Testis (tissue), 3 donors: ENCODE measurements around the gene ZSCAN10. TPM values are rescaled to one million over a fixed set of nuclear protein-coding genes. Genes with fewer than 3 reads are reported as not detected.
A peak's percentile ranks its signal among the peaks of the same experiment; 100 is the strongest.

Experiments
- DNase-seq: peaks from one replicate; pipeline ENCODE4 v3.0.0-alpha.2; 2019
- H3K27ac ChIP-seq, 2 donors: fragments of 200-600 bp; sonication (generic); one replicate each; pipeline ENCODE4 v1.5.1; 2019
- H3K27me3 ChIP-seq: fragments of 200-600 bp; sonication (generic); one replicate; pipeline ENCODE4 v1.5.1; 2019
- H3K36me3 ChIP-seq: fragments of 200-600 bp; sonication (generic); one replicate; pipeline ENCODE4 v1.5.1; 2017; ENCODE audit warnings: low read depth; ENCODE audit errors: missing control alignments
- H3K4me1 ChIP-seq: fragments of 200-600 bp; sonication (generic); one replicate; pipeline ENCODE4 v1.5.1; 2019
- H3K4me3 ChIP-seq, 2 donors: fragments of 200-600 bp; sonication (generic); one replicate each; pipeline ENCODE4 v1.5.1; 2017 to 2019
- H3K9me3 ChIP-seq: fragments of 200-600 bp; sonication (generic); one replicate; pipeline ENCODE4 v1.5.1; 2017
- CTCF ChIP-seq, 3 experiments: fragments of 450-650 bp in 2 of 3; fragments of 200-600 bp in 1 of 3; sonication (generic) in 1 of 3; IDR thresholded peaks; one replicate each; pipeline ENCODE4 v1.5.1; 2016 to 2019; ENCODE audit warnings: antibody characterized with exemption in 3 of 3, mild to moderate bottlenecking in 2 of 3, moderate library complexity in 1 of 3
- POLR2A ChIP-seq: fragments of 450-650 bp; IDR thresholded peaks from one replicate; pipeline ENCODE4 v1.6.1; 2017; ENCODE audit warnings: antibody characterized with exemption, mild to moderate bottlenecking, moderate library complexity
- WGBS, 2 donors: methylation state at CpG; one replicate each; pipeline ENCODE4 v1.1.5; 2018; 5-methylcytosine and 5-hydroxymethylcytosine counted together
- intact Hi-C: fragments of 100-400 bp; cut with DNase I; formaldehyde crosslinking; loops from one replicate; pipeline ENCODE4 v1.15.1; 2023; ENCODE audit warnings: low total_unique reads
- polyA plus RNA-seq: library from polyadenylated mRNA; stranded (reverse); fragments of 350-450 nt; fragmentation: Illumina TruSeq; extraction: RNeasy Lipid Tissue Mini Kit (QIAGEN cat#74804); gene quantifications from one replicate; pipeline ENCODE4 v1.2.3, GENCODE V29; 2014; ENCODE audit warnings: low read depth, low replicate concordance; ENCODE audit not compliant: insufficient read depth
- total RNA-seq, 2 donors: library from RNA; depleted of rRNA; stranded (reverse); fragments of >200 nt; gene quantifications; one replicate each; pipeline ENCODE4 v1.2.3, GENCODE V29; 2016

ZSCAN10 gene
- total and polyA plus RNA-seq, 3 donors from 2014 or later, result 0.79 to 0.93 (median 0.91) TPM

- Histone ChIP-seq H3K27me3 (no peaks in the 10 kb centered on the region), H3K36me3 (no peaks in the 10 kb centered on the region), H3K4me3 (peak overlapping the region; percentile 27 to 49), H3K4me1 (peaks cover 25% of the 10 kb centered on the region), H3K27ac (peak overlapping the region in 1 of 2 donors; percentile 68), H3K9me3 (no peaks in the 10 kb centered on the region)
- intact Hi-C loops, result loop anchor here (5.0 kb wide), 1 partner anchor 72 kb away; no protein-coding TSS in a partner anchor
- DNase-seq, result peak; percentile 87
- peak; percentile 68 to 88 (median 84) for TF ChIP-seq CTCF (IDR thresholded peaks at IDR 0.05)
- no peak for TF ChIP-seq POLR2A
- 10 to 22% methylated on average over 28 of the region's 28 CpGs for WGBS, 2 donors
Observed at GRCh38 chr16:3129137-3130131, 30.3 kb upstream of the ZSCAN10 start.

GRCh38 chr16:3127745-3128144, 28.7 kb upstream of the ZSCAN10 start:
- Histone ChIP-seq H3K27me3 (no peaks in the 10 kb centered on the region), H3K36me3 (no peaks in the 10 kb centered on the region), H3K9me3 (no peaks in the 10 kb centered on the region), H3K4me1 (peaks cover 22% of the 10 kb centered on the region), H3K27ac (no peak overlapping the region), H3K4me3 (no peak overlapping the region)
- TF ChIP-seq CTCF (IDR thresholded peaks at IDR 0.05), result no peak
- no peak for TF ChIP-seq POLR2A
- 79 to 86% methylated on average over 6 of the region's 6 CpGs for WGBS, 2 donors
- no peak for DNase-seq
- intact Hi-C loops, result loop anchor here (5.0 kb wide), 1 partner anchor 70 kb away; no protein-coding TSS in a partner anchor

DNA sequence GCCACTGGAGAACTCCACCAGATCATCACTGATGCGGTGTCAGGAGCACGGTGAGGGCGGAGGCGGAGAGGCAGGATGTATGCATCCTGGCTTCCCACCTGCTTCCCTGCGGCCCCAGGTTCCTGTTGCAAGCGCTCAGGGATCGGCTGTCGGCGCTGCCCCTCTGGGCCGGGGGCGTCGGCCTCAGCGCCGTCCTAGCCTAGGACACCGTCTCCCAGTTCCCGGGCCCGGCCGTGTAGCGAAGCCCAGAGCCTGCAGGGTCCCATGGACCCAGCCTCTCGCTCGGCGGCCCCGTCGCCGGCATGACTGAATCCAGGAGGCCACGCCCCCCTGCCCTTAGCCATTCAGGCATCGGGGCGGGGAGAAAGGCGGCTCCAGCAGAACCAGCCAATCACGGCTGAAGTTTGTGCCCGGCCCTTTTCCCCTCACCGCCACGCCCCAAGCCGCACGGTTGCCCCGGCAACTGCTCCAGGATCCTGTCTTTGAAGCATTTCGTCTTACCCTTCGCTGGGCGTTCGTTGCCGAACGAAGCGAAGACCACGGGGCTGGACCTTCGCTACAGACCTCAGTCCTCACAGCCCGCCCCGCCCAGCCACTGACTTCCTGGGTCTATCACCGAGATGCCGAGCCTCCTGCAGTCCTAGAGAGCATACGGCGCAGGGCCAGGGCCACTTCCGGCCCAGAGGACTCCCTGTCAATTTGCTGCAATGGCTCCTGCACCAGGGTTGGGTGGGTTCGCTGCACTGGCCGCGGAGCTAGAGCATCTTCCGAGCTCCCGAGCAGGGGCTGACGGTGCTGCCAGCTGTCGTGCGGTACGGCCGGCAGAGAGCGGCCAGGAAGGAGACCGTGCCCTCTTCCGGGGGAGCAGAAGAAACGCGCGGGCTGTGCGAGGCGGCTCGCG, 25.1 kb upstream of the ZSCAN10 start:
- H3K4me3 ChIP-seq, result peak overlapping the region; percentile 71 to 73
- intact Hi-C loops, result no loop called here
- no peaks in the 10 kb centered on the region for H3K27me3 ChIP-seq
- WGBS, 2 donors, result 0 to 4% methylated on average over 5 to 72 of the region's 72 CpGs
- no peaks in the 10 kb centered on the region for H3K9me3 ChIP-seq
- no peaks in the 10 kb centered on the region for H3K36me3 ChIP-seq
- H3K4me1 ChIP-seq, result peaks cover 14% of the 10 kb centered on the region
- peak; percentile 99 for DNase-seq
- TF ChIP-seq POLR2A (no peak), CTCF (IDR thresholded peaks at IDR 0.05) (no peak)
- H3K27ac ChIP-seq, result peak overlapping the region; percentile 32 to 68

- H3K4me3 ChIP-seq, result no peak overlapping the region
- H3K4me1 ChIP-seq, result peaks cover 6% of the 10 kb centered on the region
- no peak for TF ChIP-seq POLR2A
- no peak for TF ChIP-seq CTCF (IDR thresholded peaks at IDR 0.05)
- H3K27ac ChIP-seq, result no peak overlapping the region
- H3K36me3 ChIP-seq, result no peaks in the 10 kb centered on the region
- H3K9me3 ChIP-seq, result no peaks in the 10 kb centered on the region
- intact Hi-C loops, result no loop called here
- 24 to 52% methylated on average over 8 of the region's 8 CpGs for WGBS, 2 donors
- DNase-seq, result no peak
- no peaks in the 10 kb centered on the region for H3K27me3 ChIP-seq
Observed at GRCh38 chr16:3122926-3123570, 24.0 kb upstream of the ZSCAN10 start.
